ENCODE results near the gene LRRC7. TPM values are rescaled to one million over a fixed set of nuclear protein-coding genes. Genes with fewer than 3 reads are reported as not detected.
A peak's percentile ranks its signal among the peaks of the same experiment; 100 is the strongest.

LRRC7 gene
- total RNA-seq, 2 donors from 2014 or later: 2.8 to 3.0 TPM

DNA sequence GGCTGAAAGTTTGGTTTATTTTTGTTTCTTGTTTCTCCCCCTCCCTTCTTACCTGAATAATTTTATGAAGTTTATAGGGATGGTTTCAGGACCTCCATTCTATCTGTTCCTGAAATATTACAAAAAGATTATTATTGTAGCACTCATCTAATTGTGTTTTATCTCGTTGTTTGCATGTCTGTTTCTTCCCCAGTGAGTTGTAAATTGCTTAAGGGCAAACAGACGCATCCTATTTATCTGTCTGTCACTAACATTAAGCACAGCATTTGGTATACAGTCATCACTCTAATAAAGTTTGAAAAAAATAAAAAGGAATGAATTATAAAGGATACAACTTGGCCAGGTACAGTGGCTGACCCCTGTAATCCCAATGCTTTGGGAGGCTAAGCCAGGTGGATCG lies 123.5 kb downstream of the LRRC7 start:
- Histone ChIP-seq H3K27me3 (replicated peaks; ENCODE audit: insufficient read depth) (no peaks in the 10 kb centered on the region), H3K36me3 (no peaks in the 10 kb centered on the region), H3K27ac (no peak overlapping the region), H3K4me3 (no peak overlapping the region), H3K9me3 (no peaks in the 10 kb centered on the region), H3K4me1 (replicated peaks) (no peaks in the 10 kb centered on the region)
- intact Hi-C loops (cut with DNase I): no loop called here
- DNase-seq (ENCODE audit: low spot score): no peak
- TF ChIP-seq, protein P1, sequence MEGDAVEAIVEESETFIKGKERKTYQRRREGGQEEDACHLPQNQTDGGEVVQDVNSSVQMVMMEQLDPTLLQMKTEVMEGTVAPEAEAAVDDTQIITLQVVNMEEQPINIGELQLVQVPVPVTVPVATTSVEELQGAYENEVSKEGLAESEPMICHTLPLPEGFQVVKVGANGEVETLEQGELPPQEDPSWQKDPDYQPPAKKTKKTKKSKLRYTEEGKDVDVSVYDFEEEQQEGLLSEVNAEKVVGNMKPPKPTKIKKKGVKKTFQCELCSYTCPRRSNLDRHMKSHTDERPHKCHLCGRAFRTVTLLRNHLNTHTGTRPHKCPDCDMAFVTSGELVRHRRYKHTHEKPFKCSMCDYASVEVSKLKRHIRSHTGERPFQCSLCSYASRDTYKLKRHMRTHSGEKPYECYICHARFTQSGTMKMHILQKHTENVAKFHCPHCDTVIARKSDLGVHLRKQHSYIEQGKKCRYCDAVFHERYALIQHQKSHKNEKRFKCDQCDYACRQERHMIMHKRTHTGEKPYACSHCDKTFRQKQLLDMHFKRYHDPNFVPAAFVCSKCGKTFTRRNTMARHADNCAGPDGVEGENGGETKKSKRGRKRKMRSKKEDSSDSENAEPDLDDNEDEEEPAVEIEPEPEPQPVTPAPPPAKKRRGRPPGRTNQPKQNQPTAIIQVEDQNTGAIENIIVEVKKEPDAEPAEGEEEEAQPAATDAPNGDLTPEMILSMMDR (IDR thresholded peaks at IDR 0.05): no peak
- TF ChIP-seq POLR2AphosphoS5 (IDR thresholded peaks at IDR 0.05) (no peak), POLR2A (IDR thresholded peaks at IDR 0.05) (no peak)
- 78% methylated on average over 3 of the region's 3 CpGs for WGBS

DNA sequence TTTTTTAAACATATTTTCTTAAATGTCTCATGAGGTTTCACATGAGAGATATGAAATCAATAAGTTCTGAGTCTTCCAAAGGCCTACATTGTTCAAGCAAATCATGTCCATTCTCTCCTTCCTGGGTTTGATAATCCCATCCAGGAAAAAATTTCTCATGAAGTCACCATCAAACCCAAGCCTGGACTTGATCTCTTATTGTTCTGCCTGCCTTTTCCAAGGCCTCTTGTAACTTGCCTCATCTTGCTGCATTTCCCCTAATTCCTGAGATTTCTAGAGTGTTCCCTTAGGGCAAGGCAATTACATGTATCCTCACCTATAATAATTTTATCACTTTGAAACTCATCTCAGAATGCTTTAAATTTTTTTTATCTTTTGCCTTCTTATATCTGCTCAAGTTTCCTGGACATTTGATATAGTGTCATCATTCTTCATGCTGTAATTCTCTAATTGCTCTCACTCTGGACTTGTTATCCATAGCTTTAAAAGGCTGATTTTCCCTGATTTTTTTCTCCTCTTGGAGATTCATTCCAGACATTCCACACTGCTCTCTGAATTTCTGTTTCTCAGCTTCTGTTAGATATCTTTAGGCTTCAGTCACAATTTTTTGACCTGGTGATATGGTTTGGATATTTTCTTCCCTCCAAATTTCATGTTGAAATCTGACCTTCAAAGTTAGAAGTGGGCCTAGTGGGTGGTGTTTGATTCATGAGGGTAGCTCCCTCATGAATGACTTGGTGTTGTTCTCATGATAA lies 126.4 kb downstream of the LRRC7 start:
- intact Hi-C loops (cut with DNase I): no loop called here
- no peaks in the 10 kb centered on the region for H3K9me3 ChIP-seq
- H3K27me3 ChIP-seq (replicated peaks; ENCODE audit: insufficient read depth): no peaks in the 10 kb centered on the region
- H3K4me1 ChIP-seq (replicated peaks): no peaks in the 10 kb centered on the region
- H3K36me3 ChIP-seq: no peaks in the 10 kb centered on the region
- TF ChIP-seq POLR2A (IDR thresholded peaks at IDR 0.05): no peak
- TF ChIP-seq POLR2AphosphoS5 (IDR thresholded peaks at IDR 0.05): no peak
- H3K4me3 ChIP-seq: no peak overlapping the region
- H3K27ac ChIP-seq: no peak overlapping the region
- no peak for DNase-seq (ENCODE audit: low spot score)

DNA sequence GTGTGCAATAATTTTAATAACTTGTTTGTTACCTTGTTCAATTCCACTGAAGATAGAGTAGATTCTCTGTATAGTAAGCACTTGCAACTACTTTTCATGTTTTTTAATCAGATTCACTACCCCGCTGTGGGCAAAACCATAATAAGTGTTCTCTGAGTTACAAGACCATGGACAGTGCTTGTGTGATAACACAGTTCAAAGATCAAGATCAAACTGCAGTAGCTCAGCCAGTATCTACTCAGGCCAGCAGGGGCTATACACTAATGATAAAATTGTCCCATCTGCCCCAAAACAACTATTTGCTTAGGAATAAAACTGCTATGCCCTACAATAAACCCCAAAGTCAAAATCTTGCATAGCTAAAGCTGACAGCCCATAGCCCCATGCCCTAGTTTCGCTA lies 129.6 kb downstream of the LRRC7 start:
- Histone ChIP-seq H3K27ac (no peak overlapping the region), H3K36me3 (no peaks in the 10 kb centered on the region), H3K4me1 (replicated peaks) (no peaks in the 10 kb centered on the region), H3K27me3 (replicated peaks; ENCODE audit: insufficient read depth) (no peaks in the 10 kb centered on the region), H3K9me3 (no peaks in the 10 kb centered on the region), H3K4me3 (no peak overlapping the region)
- no peak for DNase-seq (ENCODE audit: low spot score)
- TF ChIP-seq POLR2A (IDR thresholded peaks at IDR 0.05) (no peak), POLR2AphosphoS5 (IDR thresholded peaks at IDR 0.05) (no peak)
- TF ChIP-seq, protein P1 (IDR thresholded peaks at IDR 0.05): no peak
- intact Hi-C loops (cut with DNase I): no loop called here
- 88% methylated on average over 2 of the region's 2 CpGs for WGBS

DNA sequence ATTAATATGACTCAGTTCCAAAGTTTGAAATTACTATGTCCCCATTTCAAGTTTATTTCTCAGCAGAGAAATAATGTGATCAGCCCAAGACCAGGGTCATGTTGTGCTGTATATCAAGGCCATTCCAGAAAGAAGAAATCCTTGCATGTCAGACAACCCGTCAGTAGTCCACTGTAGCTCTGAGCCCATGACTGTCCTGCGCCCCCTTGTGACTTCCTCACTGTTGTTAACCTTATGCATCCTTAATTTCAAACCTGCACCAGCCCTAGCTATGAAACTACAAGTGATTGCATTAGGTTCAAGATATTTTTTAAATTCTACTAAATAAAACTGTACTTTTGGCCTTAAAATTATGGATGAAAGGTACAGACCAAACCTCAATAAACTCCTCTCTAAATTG lies 133.0 kb downstream of the LRRC7 start:
- 74% methylated on average over 2 of the region's 2 CpGs for WGBS
- no peak overlapping the region for H3K27ac ChIP-seq
- DNase-seq (ENCODE audit: low spot score): no peak
- no peaks in the 10 kb centered on the region for H3K36me3 ChIP-seq
- no peaks in the 10 kb centered on the region for H3K27me3 ChIP-seq (replicated peaks; ENCODE audit: insufficient read depth)
- intact Hi-C loops (cut with DNase I): no loop called here
- TF ChIP-seq POLR2AphosphoS5 (IDR thresholded peaks at IDR 0.05) (no peak), POLR2A (IDR thresholded peaks at IDR 0.05) (no peak)
- TF ChIP-seq, protein P1 (IDR thresholded peaks at IDR 0.05): peak in 1 of 4 experiments; percentile 19
- no peaks in the 10 kb centered on the region for H3K4me1 ChIP-seq (replicated peaks)
- H3K9me3 ChIP-seq: no peaks in the 10 kb centered on the region
- H3K4me3 ChIP-seq: no peak overlapping the region

DNA sequence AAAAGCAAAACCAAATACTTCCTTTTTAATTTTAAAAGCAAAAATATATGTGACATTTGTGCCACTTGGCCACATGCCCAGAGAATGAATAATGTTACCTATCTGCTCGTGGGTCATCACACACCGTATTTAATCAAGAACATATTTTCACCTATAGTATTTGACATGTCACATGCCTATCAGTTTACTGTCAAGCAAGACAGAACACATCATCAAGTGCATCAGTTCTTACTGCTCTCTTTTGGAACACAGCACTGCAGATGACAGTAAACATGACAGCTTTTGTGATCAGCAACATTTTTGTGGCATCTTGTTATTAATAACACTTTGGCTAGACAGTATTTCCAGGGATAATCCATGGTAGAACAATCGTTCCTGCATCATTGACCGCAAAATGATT lies 134.4 kb downstream of the LRRC7 start:
- WGBS: 57% methylated on average over 4 of the region's 4 CpGs
- no peak for TF ChIP-seq POLR2AphosphoS5 (IDR thresholded peaks at IDR 0.05)
- TF ChIP-seq POLR2A (IDR thresholded peaks at IDR 0.05): no peak
- TF ChIP-seq, protein P1 (IDR thresholded peaks at IDR 0.05): no peak
- Histone ChIP-seq H3K27ac (no peak overlapping the region), H3K9me3 (no peaks in the 10 kb centered on the region), H3K27me3 (replicated peaks; ENCODE audit: insufficient read depth) (no peaks in the 10 kb centered on the region), H3K4me1 (replicated peaks) (no peaks in the 10 kb centered on the region), H3K4me3 (no peak overlapping the region), H3K36me3 (no peaks in the 10 kb centered on the region)
- no peak for DNase-seq (ENCODE audit: low spot score)
- intact Hi-C loops (cut with DNase I): no loop called here

All from prostate gland (tissue), 2 donors.